Stimulated activated CD8-positive, alpha-beta memory T cell treated with anti-CD3 and anti-CD28 coated beads, Interleukin-7, amount 100 ng/mL, for 4 hours (primary cell): ENCODE data around the gene CD69.

ENCODE experiments used
- DNase-seq, 2 donors: peaks; one replicate each; pipeline ENCODE4 v3.0.0-alpha.2; 2020; ENCODE audit warnings: low read depth in 2 of 2

Gene CD69

DNA sequence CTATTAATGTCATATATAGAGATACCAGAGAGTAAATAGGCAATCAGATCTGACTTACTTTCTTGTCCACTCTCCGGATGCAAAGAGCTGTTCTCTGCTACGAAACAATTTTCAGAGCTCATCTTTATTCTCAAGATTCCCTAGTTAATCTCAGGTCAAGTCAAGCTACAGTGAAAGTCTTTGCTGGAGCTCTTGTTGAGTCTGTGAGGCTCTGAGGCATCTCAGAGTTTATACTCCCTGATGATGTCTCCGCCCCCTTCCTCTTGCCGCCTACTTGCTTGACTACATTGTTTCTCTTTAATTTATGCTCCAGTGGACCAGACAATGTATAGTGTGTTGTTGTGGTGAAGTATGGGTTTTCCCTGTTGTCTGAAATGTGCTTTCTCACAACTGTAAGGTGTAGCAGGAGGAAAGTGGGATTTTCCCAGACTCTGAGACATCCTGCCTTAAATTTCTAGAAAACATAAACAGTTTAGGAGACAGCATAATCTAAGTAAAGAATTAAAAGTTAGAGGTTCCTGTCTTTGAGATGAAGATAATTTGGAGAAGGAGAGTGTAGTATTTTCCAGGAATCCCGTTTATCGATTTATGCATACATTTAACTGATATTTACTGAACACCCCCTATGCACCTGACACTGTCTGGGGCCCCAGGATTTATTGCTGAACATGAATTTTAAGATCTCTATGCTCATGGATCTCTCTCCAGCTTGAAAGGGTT lies at the start of gene CD69:
CD69 (minus strand) TSS at position 203 of the 720 bp plus-strand sequence; CDS start at position 122, 81 bp downstream.
- peak; percentile 67 to 85 for DNase-seq

DNA sequence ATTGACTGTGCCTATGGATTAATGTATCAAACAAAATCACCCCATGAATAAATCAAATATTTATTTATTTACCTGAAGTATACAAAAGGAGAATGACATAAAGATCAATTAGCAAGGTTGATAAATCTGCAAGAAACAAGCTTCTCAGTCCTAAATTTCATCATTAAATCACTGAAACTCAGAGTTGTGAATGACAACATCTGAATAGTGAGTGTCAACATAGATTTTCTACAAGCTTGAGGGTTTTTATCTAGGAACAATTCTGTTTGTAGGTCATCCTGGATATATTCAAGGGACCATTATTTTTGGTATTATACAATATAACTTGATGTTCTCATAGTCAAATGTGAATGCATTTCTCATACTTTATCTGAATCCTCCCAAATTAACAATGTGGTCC lies 49.2 kb upstream of the CD69 start:
- DNase-seq, result no peak

DNA sequence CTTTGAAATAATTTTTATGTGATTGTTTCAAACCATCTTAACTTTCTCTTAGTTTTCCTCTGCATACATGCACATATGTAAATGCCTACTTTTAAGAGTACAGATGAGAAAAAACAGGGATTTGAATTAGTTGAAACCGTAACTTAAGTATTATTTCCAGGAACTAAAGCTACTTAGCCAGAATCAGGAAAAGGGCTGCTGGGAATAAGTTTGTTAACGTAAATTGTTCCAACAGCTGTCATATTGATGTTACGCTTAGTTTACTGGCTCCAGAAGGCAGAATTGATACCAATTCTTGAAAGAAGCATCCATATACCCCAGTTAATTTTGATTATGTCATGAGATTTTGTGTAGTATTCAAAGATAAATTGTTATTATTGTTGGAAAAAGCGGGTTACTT lies 48.6 kb upstream of the CD69 start:
- no peak for DNase-seq

DNA sequence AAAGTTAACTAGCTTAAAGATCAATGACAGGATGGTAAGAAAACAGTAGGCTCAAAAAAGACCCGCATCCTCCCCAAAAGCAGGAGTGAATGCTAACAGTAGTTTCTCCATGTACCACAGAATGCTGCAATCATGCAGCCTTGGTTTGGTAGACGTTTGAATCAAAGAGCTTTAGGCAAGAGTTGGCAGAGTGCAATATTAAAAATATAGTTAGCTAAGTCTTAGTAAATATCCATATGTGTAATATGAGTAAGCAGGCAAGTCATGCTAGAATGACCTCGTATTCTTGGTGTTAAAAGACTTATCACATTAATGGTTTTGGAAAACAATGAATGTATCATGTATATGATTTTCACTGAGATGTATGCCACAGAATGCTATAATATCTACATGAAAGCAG lies 47.8 kb upstream of the CD69 start:
- DNase-seq, result no peak

DNA sequence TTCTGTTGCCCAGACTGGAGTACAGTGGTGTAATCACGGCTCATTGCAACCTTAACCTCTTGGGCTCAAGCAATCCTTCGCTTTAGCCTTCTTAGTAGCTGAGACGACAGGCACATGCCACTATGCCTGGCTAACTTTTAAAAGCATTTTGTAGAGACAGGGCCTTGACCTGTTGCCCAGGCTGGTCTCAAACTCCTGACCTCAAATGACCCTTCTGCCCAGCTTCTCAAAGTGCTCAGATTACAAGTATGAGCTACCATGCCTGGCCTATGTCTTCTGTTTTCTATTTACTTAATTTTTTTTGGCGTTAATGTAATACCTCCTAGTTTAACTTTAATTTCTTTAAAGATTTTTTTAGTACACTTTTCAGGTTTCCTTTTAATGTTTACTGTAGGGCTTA lies 46.0 kb upstream of the CD69 start:
- DNase-seq, result no peak

DNA sequence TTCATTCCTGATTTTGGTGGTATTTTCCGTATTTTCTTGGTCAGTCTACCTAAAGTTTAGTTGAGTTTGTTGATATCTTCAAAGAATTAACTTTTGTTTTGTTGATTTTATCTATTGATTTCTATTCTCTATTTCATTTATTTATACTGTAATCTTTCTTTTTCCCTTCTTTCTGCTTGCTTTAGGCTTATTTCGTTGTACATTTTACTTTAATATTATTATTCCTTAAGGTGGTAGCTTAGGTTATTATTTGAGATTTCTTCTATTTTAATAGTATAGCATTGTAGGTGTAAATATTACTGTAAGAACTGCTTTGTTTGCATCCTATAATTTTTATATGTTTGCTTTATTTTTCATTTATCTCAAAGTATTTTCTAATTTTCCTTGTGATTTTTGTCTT lies 45.2 kb upstream of the CD69 start:
- no peak for DNase-seq

DNA sequence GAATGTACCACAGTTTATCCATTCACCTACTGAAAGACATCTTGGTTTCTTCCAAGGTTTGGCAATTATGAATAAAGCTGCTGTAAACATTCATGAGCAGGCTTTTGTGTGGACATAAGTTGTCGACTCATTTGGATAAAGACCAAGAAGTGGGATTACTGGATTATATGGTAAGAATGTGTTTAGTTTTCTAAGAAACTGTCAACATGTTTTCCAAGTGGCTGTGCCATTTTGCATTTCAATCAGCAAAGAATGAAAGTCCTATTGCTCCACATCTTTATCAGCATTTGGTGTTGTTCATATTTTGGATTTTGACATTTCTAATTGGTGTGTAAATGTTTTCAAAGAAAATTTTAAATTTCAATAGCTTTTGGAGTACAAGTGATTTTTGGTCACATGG lies 39.3 kb upstream of the CD69 start:
- DNase-seq, result no peak

DNA sequence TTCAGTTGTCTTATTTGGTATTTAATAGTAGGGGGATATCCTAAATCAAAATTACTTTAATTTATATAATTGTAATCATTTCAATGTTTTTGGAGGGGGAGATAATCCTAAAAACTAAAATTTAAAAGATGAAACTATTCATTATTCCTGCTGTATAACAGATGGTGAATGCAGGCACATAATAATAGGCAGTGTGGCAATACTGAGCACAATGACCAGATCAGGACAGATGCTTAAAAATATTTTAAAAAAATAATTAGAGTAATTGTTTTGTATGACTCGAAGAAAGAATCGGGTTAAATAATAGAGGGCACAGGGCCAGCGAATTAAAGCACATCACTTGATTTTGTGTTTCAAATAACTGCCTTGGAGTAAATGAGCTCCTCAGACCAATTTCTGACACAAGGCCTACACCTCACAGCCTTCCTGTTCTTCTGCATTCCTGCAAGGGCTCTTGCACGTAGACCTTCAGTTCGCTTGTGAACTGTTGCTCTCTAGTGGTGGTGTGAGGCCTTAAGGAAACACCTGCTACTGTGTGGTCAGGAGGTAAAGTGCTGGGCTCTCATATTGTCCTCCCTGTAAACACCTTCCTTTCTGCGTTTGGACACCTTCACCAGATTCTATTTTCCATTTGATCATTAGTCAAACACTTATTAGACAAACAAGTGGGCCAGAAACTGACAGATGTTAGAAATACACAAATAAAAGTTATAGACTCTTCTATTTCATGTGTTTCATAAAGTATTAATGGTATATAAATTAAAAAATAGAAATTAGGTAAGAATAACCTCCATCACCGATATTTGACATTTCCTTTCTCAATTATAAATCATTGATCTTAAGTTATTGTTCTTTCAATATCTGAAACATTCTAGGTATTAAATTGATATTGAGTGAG lies 37.3 kb upstream of the CD69 start:
- DNase-seq, result peak; percentile 38 to 66

DNA sequence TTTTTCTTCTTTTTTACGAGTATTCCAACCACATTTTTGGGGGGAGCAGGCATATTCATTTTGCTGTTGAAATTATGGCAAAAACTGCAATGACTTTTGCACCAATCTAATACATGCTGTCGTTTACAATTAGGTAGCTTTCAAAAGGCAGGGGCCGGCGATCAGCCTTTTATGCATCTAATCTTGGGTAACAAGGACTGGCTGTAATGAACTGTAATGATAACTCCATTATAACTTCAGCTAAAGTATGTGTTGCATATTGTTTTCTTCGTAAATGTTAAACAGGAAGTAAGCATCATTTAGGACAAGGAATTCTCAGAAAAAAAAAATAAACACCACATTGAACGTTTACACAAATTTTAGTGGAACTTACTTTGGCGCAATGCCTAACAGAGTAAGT lies 36.3 kb upstream of the CD69 start:
- DNase-seq, result no peak

DNA sequence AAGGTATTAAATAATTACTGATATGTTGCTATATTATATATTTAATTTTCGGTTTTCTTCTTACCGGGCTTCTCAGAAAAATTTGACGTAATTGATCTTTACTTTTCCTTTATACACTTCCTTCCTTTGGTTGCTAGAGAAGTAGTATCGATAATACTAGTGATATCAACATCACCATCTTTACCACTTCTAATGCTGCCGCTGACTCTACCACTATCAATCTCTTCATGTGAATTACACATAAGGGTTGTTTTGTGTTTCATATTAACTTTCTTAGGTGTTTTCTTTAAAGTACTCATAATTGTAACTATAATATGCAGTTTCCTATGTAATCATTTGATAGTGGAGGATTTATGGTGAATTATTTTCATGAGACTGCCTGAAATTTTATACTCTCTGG lies 35.6 kb upstream of the CD69 start:
- no peak for DNase-seq

DNA sequence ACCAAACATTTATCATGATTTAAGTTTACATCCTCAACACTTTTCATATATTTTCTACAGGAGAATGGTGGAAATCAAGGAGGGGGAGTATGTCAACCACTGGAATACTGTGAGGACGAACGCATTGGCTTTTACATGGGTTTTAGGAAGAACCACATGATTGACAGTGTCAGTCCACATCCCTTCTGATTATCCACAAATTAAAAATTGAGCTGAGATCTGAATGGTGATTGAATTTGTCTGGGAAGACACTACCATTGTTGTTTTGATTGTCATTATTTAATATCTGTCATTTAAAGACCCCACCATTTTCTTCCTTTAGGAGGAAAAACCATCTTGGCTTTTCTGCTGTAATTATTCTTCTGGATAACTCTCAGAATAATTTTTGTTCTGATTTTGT lies 35.2 kb upstream of the CD69 start:
- no peak for DNase-seq

DNA sequence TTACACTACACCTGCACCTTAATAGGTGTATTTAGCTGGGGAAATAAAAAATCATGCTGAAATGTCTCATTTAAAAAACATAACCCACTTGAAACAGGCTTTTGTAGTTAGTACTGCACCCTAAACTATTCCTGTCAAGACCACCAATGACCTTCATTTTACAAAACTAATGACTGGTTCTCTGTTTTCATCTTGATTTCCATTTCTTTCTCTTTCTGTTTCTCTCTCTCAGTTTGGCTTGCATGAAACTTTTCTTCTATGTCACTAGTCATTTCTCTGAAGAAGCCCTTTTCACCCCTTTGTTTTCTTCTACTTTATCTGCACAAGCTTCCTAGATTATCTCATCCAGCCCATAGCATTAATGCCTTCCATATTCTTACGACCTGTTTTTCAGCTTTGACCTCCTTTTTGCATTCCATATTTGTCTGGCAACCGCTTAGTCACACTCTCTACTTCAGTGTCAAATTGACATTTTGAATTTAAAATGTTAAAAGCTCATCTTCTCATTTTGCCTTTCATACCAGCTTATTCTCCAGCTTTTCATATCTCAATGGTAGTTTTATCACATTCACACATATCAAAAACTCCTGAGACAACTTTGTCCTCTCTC lies 33.9 kb upstream of the CD69 start:
- no peak for DNase-seq

DNA sequence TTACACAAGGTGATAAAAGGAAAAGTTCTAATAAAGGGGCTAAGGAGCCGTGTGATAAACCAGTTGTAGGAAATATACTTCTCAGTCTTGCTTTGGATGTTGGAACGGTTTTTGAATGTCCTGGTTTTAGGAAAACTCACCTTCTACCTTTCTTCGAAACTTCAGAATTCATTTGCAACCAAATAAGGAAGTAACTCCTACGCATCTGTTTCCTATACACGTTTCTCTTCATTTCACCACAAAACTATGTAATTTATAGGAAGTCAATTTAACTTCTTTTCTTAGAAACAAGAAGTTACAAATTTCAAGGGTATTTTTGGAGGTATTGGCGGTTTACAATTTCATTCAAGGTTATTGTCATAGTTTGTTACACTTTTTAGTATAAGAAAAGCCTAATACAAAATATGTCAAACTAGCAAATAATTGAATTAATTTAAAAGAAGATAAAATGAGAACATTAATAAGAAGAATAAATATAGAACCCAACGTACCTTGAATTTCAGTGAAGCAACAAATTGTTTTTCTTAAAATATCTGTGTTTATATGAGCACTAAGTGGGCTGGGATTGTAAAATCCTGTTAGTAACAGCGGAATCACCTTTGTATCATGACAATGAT lies 33.2 kb upstream of the CD69 start:
- no peak for DNase-seq

DNA sequence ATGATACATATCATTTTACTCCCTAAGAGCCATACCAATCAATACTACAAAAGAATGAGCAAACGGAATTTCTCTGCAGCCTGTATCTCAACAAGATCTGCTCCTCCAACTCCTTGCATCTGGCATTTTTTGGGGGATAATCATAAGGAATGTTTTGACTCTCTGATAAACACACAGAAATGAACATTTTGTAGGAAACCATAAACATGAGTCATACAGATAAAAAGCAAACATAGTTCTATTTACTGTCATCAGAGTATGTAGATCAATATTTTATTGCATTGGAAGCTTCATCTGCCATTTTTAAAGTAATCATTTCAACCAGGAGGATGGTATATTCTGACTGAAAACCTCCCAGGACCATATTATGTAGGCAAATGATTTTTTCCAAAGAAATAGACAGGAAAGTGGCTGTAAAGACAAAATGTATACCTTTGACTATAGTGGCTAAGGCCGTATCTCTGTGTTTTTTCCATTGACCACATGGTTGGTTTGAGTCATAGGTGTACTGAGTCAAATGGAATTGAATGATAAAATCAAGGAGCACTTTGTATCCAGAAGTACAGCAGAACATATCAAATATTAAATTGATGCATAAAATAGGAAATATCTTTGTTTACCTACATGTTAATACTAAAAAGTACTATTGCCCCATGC lies 32.4 kb upstream of the CD69 start:
- no peak for DNase-seq

DNA sequence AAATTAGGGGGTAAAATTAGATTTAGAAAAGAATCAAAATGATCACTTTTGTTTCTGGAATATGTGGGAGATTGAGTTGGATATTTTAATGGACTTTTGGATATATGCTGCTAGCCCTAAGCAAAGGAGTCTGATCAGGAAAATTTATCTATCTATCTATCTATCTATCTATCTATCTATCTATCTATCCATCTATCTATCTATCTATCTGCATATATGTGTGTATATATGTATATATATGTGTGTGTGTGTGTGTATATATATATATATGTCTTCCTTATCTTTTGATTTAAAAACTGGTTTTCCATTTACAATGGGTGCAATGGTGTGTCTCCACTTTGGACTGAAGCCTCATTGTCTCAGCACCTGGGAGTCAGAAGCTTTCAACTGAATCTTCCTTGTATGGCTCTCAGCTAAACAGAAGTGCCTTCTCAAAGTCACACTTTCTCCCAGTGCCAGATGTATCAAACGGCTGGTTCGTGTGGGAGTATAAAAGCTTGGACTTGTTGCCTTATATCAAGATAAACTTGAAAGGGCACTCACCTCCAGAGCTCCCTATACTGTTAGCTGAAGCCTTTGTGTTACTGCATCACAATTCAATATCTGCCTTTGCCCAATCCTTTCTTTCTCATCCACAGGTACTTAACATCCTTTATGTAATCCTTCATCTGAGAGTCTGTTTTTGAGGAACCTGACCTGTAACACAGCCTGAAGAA lies 31.6 kb upstream of the CD69 start:
- DNase-seq, result no peak

DNA sequence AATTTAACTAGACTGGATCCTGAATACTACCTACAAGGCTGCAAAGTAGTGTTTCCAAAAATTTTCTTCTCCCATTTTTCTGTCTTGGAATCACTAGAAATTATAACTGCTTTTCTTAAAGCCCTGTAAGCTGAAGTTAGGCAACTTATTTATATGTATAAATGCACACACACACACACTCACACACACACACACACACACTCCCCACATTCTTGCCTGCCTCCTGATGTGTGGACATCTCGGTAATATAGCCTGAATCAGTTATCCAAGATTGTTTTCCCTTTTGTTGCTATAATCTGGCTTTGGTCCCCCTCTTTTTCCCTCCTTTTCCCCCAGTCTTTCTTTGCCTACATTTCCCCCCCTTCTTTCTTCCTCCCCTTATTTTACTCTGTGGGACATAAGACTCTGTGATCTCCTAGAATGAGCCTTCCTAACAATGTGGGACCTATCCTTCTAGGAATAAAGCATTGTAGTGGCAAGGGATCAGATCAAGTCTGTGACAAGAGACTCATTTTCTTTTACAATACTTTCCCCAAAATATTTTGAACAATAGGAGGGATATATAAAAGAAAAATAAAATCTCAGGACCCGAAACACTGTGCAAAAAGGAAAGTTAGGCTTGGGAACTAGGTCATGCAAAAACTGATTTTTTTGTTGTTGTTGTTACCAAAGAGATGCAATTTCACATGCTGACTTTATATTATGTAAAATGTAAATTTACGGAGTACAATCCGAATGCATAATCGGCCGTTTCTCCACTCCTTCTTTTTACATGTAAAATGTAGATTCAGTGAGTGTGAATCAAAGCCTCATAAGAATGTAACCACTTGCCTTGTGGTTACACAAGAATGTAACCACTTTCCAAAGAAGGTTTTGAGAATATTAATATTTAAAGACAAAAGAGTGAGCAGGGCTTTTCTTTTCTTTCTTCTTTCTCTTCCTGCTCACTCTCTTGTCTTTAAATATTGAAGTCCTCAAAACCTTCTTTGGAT lies 26.3 kb upstream of the CD69 start:
- DNase-seq, result no peak

DNA sequence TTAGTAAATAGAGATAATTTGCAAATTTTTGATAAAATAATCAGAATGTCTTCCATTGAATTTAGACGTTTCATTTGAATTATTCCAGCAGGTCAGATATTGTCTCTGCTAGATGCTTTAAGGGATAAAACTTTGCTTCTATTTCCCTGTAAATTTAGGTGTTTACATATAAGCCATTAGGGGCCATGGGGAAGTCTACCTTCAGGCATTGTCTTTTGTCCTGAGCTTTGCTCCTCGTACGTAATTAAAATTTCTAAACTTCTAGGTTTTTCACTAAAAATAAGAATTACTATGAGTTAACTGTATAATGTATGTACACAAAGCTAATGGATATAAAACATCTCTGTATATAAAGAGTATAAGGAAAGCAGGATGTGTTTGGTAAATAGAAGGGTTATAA lies 24.1 kb upstream of the CD69 start:
- no peak for DNase-seq

DNA sequence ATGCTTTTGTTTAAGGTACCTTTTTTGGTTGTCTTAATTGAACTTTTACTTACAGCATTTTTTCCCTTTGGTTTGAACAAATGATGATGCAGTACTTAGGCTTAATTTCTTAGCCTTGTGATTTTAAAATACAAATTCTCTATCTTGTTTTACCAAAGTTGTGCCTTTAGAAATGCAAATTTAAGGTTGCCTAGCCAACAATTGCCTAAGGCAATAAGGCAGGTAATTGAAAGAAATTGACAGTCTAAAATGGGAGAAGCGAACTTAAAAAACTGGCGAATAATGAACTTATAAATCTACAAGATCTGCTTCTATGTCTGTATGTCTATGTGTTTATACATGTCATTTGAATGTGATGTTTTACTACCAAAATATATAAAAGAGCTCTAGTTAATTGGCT lies 23.6 kb upstream of the CD69 start:
- no peak for DNase-seq

DNA sequence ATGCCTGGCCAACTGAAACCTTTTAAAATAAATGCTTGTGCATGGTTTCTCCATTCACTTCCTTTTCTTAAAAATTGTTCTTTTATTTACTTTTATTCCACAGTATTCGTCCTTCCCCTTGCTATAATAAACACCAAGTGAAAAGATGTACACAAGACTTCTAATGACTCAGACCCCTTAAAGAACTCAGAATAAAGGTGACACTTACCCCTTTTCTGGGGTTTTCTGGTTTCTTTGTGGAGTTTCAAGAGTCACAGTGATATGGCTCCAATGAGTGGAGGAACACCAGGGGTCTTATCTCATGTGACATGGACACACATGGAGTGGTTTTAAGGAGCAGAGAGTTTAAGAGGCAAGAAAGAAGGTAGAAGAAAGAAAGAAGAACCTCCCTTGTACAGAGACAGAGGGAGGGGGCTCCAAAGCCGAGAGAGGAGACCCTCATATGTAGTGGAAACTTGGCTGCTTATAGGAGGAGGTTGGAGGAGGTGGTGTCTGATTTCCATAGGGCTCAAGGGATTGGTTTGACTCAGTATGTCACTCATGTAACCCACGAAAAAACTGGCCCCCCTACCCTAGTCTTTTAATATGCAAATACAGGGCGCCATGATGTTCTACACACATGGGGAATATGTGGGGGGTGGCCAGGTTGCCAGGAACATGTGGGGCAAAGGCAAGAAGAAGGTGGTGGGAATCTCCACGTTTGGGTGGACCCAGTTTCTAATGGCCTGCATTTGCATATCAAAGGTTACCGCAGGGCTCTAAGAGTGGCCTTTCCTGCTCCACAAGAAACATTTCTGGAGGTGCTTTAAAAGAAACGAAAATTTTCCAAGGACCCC lies 22.1 kb upstream of the CD69 start:
- DNase-seq, result no peak
